ENCODE measurements around the gene KDM2A. TPM values are rescaled to one million over a fixed set of nuclear protein-coding genes. Genes with fewer than 3 reads are reported as not detected.

KDM2A gene
- total RNA-seq, 2 experiments from 2014 or later: 87.1 to 95.9 TPM

DNA sequence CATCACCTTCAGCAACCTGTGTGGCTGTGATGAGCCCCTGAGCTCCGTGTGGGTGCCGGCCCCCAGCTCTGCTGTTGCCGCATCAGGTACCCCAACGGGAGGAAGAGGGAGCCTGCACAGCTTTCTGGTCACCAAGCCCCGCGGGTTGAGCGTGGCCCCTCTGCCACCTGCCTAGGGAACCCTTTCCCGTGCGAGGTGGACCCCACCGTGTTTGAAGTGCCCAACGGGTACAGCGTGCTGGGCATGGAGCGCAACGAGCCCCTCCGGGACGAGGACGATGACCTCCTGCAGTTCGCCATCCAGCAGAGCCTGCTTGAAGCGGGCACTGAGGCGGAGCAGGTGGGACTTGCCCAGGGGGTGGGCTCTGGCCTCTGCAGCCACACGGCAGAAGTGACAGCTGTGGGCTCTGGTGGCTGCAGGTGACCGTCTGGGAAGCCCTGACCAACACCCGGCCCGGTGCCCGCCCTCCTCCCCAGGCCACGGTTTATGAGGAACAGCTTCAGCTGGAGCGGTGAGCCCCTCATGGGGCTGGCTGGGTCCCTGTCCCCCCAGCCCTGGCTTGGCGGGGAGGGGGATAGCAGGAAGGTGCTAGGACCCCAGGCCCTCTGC lies 182.4 kb downstream of the KDM2A start:
- POLR2A ChIA-PET: interaction anchor here (3.0 to 8.2 kb wide), 3 partner anchors 11 to 34 kb away, joined by 16 to 96 read pairs (median 19); partner anchors contain the start of genes ANKRD13D and GRK2
- CTCF ChIA-PET: interaction anchor here (1.1 kb wide), 1 partner anchor 38 kb away, joined by 3 read pairs; no protein-coding TSS in a partner anchor

DNA sequence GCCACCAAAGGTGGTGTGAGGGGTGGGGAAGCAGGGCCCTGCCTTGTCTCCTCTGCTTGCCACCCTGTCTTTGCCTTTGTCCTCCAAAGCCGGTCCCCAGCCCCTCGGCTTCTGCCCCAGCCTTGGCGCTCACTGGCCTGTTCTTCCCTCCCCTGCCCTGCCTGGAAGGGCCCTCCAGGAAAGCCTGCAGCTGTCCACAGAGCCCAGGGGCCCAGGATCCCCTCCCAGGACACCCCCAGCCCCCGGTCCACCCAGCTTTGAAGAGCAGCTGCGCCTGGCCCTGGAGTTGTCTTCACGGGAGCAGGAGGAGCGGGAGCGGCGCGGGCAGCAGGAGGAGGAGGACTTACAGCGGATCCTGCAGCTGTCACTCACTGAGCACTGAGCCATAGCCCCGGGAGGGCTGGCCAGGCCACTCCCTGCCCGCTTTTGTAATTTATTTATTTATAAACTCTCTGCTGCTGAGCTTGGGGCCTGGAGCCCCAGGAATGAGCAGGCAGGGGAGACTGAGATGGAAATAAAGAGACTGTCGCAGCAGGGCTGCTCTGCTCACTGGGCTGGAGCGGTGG lies 183.0 kb downstream of the KDM2A start:
- Mint-ChIP-seq H3K27ac (no peak overlapping the region), H3K4me1 (peaks cover 19% of the 10 kb centered on the region), H3K9me3 (no peaks in the 10 kb centered on the region), H3K27me3 (no peaks in the 10 kb centered on the region), H3K4me3 (peak overlapping the region; percentile 24), H3K36me3 (ENCODE audit: low read depth) (peaks cover 28% of the 10 kb centered on the region)
- CTCF ChIA-PET: interaction anchor here (1.6 to 3.0 kb wide), 3 partner anchors 13 to 15 kb away, joined by 5 to 13 read pairs (median 5); no protein-coding TSS in a partner anchor
- POLR2A ChIA-PET: interaction anchor here (1.5 to 8.2 kb wide), 8 partner anchors 12 to 49 kb away, joined by 4 to 96 read pairs (median 16); partner anchors contain the start of genes ANKRD13D and GRK2
- DNase-seq: no peak

More for the DNA sequence above, 182.4 kb downstream of the KDM2A start:
- peaks cover 4% of the 10 kb centered on the region for H3K9me3 Mint-ChIP-seq
- no peak overlapping the region for H3K4me3 Mint-ChIP-seq
- peaks cover 35% of the 10 kb centered on the region for H3K36me3 Mint-ChIP-seq (ENCODE audit: low read depth)
- no peak for DNase-seq
- no peak overlapping the region for H3K27ac Mint-ChIP-seq
- H3K27me3 Mint-ChIP-seq: no peaks in the 10 kb centered on the region
- peaks cover 24% of the 10 kb centered on the region for H3K4me1 Mint-ChIP-seq

DNA sequence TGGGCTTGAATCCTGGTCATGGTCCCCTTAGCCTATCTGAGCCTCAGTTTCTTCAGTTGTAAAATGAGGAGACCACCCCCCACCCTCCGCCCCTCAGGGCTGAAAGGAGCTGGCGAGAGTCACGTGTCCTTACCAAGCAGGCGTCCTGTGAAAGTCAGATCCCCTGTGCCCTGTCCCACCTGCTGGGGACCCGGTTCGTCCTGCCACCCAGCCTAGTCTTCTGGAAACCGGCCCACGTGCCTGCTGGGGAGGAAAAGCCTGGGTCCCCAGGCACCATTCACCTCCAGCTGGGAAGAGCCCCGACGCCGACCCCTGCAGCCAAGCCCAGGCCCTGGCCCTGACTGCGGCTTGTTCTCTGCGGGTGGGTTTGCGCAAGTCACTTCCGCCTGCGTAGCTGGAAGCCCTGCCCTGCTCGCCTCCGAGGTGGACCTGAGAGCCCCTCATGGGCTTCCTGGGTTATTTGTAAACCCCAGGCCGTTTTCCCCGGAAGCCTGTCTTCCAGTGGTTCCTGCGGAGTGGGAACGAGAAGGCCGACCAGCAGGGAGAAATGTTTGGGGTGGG lies 183.6 kb downstream of the KDM2A start:
- ChIA-PET CTCF (interaction anchor here (0.9 to 3.0 kb wide), 8 partner anchors 13 to 50 kb away, joined by 3 to 13 read pairs (median 4); no protein-coding TSS in a partner anchor), POLR2A (interaction anchor here (0.9 to 8.2 kb wide), 10 partner anchors 9 to 50 kb away, joined by 4 to 96 read pairs (median 16); partner anchors contain the start of genes ANKRD13D and GRK2)
- DNase-seq: no peak
- H3K4me1 Mint-ChIP-seq: peaks cover 19% of the 10 kb centered on the region
- no peaks in the 10 kb centered on the region for H3K9me3 Mint-ChIP-seq
- H3K36me3 Mint-ChIP-seq (ENCODE audit: low read depth): peaks cover 24% of the 10 kb centered on the region
- no peak overlapping the region for H3K27ac Mint-ChIP-seq
- H3K4me3 Mint-ChIP-seq: peak overlapping the region; percentile 24
- no peaks in the 10 kb centered on the region for H3K27me3 Mint-ChIP-seq

DNA sequence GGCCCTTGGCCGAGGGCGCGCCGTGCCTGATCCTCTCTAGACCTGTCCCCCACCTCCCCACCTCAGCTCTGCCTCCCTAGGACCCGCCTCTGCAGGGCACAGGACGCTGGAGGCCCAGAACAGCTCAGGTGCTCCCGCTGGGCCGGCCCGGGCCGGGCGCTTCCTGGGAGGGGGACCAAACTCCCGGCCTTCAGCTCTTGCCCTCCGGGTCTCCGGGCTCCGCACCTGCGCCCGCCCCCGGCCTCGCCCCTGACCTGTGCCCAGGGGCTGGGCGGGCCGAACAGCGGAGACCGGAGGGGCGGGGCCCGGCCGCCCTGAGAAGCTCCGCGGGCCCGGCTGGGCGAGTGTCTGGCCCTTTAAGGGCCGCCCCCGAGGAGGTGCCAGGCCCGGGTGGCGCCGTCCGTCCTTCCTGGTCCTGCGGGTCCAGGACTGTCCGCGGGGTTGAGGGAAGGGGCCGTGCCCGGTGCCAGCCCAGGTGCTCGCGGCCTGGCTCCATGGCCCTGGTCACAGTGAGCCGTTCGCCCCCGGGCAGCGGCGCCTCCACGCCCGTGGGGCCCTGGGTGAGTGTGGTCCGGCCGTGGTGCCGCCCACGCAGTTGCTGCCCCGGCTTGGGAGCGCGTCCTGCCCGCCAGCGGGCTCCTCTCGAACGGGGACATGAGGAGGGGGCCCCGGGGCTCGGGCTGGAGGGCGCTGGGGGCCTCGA lies 184.2 kb downstream of the KDM2A start, which contains the start of gene SSH3:
SSH3 (plus strand) TSS at position 399 of the 703 bp plus-strand sequence; CDS start at position 495, 96 bp downstream.
- H3K27ac Mint-ChIP-seq: no peak within 1 kb of the TSS

DNA sequence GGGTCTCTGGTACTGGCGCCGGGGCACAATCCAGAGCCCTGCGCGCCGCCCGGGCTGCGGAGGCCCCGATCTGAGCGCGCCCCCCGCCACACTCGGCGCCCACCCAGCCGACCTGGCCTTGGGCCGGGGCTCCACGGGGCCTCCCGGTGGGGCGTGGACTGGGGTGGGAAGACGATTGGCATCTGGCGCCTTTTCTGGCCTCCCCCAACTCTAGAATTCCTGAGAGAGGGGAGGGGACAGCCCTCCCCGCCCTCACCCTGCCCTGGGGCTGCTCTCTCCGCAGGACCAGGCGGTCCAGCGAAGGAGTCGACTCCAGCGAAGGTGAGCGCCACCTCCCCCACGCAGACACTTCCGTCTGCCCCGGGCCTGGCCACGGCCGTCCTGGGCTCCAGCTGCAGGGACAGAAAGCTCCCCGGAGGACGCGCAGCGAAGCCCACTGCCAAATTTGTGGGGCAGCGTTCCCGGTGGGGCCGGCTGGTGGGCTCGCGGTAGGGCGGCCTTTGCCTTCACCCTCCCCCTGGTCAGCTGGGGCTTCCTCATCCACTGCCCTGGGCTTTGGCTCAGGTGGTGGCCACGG lies 184.9 kb downstream of the KDM2A start:
- peaks cover 14% of the 10 kb centered on the region for H3K4me1 Mint-ChIP-seq
- no peak for DNase-seq
- CTCF ChIA-PET: interaction anchor here (1.2 to 3.0 kb wide), 6 partner anchors 11 to 48 kb away, joined by 3 to 13 read pairs (median 5); no protein-coding TSS in a partner anchor

More for the DNA sequence above, 184.2 kb downstream of the KDM2A start, which contains the start of gene SSH3:
- H3K4me3 Mint-ChIP-seq: peak within 1 kb of the TSS; percentile 68
- no peaks in the 10 kb centered on the region for H3K27me3 Mint-ChIP-seq
- H3K36me3 Mint-ChIP-seq (ENCODE audit: low read depth): peaks cover 18% of the 10 kb centered on the region
- no peaks in the 10 kb centered on the region for H3K9me3 Mint-ChIP-seq
- DNase-seq: peak; percentile 60
- POLR2A ChIA-PET: interaction anchor here (0.9 to 8.2 kb wide), 11 partner anchors 9 to 50 kb away, joined by 3 to 96 read pairs (median 15); partner anchors contain the start of genes ANKRD13D and GRK2
- CTCF ChIA-PET: interaction anchor here (0.5 to 3.0 kb wide), 9 partner anchors 10 to 50 kb away, joined by 3 to 13 read pairs (median 4); no protein-coding TSS in a partner anchor
- H3K4me1 Mint-ChIP-seq: peaks cover 18% of the 10 kb centered on the region

DNA sequence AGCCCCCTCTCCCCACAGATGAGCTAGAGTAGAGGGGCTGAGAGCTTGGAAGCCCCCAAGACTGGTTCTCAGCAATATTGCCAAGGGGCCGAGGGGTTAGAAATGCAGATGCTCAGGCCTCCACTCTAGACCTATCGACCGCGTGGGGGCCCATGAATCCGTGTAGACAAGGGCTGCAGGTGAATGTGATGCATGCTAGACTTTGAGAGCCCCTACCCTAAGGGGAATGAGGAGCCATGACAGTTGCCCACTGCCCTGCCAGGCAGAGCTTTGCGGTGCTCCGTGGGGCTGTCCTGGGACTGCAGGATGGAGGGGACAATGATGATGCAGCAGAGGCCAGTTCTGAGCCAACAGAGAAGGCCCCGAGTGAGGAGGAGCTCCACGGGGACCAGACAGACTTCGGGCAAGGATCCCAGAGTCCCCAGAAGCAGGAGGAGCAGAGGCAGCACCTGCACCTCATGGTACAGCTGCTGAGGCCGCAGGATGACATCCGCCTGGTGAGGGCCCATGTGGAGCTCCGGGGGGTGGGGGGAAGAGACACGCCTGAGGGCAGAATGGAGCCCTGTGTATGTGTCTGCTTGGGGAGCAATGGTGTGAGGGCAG lies 185.5 kb downstream of the KDM2A start:
- Mint-ChIP-seq H3K9me3 (no peaks in the 10 kb centered on the region), H3K4me3 (peak overlapping the region; percentile 32), H3K27me3 (no peaks in the 10 kb centered on the region), H3K4me1 (peaks cover 14% of the 10 kb centered on the region), H3K27ac (no peak overlapping the region), H3K36me3 (ENCODE audit: low read depth) (peaks cover 8% of the 10 kb centered on the region)
- no peak for DNase-seq
- POLR2A ChIA-PET: interaction anchor here (1.0 to 8.2 kb wide), 9 partner anchors 9 to 43 kb away, joined by 3 to 96 read pairs (median 15); partner anchors contain the start of genes ANKRD13D and GRK2
- CTCF ChIA-PET: interaction anchor here (2.4 to 3.0 kb wide), 2 partner anchors 11 to 13 kb away, joined by 5 to 13 read pairs; no protein-coding TSS in a partner anchor

More for the DNA sequence above, 184.9 kb downstream of the KDM2A start:
- Mint-ChIP-seq H3K27ac (no peak overlapping the region), H3K9me3 (no peaks in the 10 kb centered on the region), H3K27me3 (no peaks in the 10 kb centered on the region), H3K36me3 (ENCODE audit: low read depth) (peaks cover 11% of the 10 kb centered on the region), H3K4me3 (peak overlapping the region; percentile 68)
- POLR2A ChIA-PET: interaction anchor here (1.0 to 8.2 kb wide), 10 partner anchors 9 to 51 kb away, joined by 3 to 96 read pairs (median 16); partner anchors contain the start of genes ANKRD13D and GRK2

DNA sequence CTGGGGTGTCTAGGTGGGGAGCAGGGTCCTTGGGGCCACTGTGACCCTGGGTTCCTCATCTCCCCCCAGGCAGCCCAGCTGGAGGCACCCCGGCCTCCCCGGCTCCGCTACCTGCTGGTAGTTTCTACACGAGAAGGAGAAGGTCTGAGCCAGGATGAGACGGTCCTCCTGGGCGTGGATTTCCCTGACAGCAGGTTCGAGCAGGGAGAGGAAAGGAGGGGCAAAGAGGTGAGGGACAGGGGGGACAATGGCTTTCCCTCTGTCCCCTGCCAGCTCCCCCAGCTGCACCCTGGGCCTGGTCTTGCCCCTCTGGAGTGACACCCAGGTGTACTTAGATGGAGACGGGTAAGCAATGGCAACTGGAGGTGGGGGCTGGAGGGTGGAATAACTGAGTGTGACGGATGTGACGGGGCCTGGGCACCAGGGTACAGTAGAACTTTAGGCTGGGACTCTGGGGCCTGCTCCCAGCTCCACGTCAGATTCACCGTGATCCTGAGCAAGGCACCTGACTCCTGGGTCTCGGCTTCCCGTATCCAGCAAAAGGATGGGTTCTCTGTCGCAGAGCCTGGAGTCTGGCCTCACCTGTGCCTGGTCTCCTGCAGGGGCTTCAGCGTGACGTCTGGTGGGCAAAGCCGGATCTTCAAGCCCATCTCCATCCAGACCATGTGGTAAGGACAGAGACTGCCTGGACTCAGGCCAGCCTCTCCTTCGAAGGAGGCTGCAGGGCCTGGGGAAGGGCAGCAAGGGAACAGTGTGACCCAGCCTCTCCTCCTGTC lies 187.9 kb downstream of the KDM2A start:
- Mint-ChIP-seq H3K9me3 (no peaks in the 10 kb centered on the region), H3K4me3 (no peak overlapping the region), H3K4me1 (peaks cover 22% of the 10 kb centered on the region), H3K36me3 (ENCODE audit: low read depth) (no peaks in the 10 kb centered on the region), H3K27me3 (no peaks in the 10 kb centered on the region), H3K27ac (no peak overlapping the region)
- DNase-seq: no peak
- CTCF ChIA-PET: interaction anchor here (2.9 kb wide), 1 partner anchor 11 kb away, joined by 8 read pairs; no protein-coding TSS in a partner anchor
- POLR2A ChIA-PET: interaction anchor here (0.9 to 1.6 kb wide), 3 partner anchors 8 to 37 kb away, joined by 3 to 4 read pairs (median 3); partner anchors contain the start of gene ANKRD13D

DNA sequence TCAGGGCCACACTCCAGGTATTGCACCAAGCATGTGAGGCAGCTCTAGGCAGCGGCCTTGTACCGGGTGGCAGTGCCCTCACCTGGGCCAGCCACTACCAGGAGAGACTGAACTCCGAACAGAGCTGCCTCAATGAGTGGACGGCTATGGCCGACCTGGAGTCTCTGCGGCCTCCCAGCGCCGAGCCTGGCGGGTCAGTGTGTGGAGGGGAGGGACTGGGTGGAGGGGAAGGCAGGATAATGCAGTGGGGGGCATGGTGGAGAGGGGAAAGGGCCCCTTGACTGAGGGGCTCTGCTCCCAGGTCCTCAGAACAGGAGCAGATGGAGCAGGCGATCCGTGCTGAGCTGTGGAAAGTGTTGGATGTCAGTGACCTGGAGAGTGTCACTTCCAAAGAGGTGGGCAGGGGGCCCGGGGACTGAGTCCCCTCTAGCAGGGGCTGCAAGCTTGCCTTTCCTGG lies 188.5 kb downstream of the KDM2A start:
- no peak for DNase-seq
- no peaks in the 10 kb centered on the region for H3K27me3 Mint-ChIP-seq
- ChIA-PET POLR2A (interaction anchor here (0.9 to 1.9 kb wide), 4 partner anchors 9 to 38 kb away, joined by 3 to 8 read pairs (median 4); partner anchors contain the start of gene ANKRD13D), CTCF (interaction anchor here (2.9 kb wide), 1 partner anchor 10 kb away, joined by 8 read pairs; no protein-coding TSS in a partner anchor)
- H3K27ac Mint-ChIP-seq: no peak overlapping the region
- H3K4me3 Mint-ChIP-seq: no peak overlapping the region
- no peaks in the 10 kb centered on the region for H3K9me3 Mint-ChIP-seq
- no peaks in the 10 kb centered on the region for H3K36me3 Mint-ChIP-seq (ENCODE audit: low read depth)
- H3K4me1 Mint-ChIP-seq: peaks cover 25% of the 10 kb centered on the region

Data from activated CD4-positive, alpha-beta memory T cell treated with anti-CD3 and anti-CD28 coated beads, Interleukin-2, amount 10 ng/mL, durations not matched to agents 7 days and 5 days (primary cell).